ENCODE results near the gene EPS8L3.

EPS8L3 gene

DNA sequence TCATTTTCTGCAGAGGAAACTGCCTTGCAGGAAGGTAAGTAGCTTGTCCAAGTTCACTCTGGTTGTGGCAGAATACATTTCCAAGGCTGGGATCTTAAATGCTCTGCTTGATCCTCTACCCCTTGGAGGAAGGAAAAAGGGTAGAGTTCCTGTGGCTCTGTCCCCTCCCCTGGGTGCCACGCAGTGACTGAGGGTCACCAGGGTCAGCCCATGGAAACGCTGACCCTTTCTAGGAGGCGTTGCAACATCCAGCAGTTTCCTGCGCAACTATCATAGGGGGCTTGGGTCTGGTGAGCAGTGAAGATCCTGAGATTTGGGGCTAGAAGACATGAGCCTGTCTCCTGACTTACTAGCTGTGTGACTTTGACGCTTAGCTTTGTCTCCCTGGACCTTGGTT is 29.4 kb upstream of the EPS8L3 start:
- no peak for DNase-seq

DNA sequence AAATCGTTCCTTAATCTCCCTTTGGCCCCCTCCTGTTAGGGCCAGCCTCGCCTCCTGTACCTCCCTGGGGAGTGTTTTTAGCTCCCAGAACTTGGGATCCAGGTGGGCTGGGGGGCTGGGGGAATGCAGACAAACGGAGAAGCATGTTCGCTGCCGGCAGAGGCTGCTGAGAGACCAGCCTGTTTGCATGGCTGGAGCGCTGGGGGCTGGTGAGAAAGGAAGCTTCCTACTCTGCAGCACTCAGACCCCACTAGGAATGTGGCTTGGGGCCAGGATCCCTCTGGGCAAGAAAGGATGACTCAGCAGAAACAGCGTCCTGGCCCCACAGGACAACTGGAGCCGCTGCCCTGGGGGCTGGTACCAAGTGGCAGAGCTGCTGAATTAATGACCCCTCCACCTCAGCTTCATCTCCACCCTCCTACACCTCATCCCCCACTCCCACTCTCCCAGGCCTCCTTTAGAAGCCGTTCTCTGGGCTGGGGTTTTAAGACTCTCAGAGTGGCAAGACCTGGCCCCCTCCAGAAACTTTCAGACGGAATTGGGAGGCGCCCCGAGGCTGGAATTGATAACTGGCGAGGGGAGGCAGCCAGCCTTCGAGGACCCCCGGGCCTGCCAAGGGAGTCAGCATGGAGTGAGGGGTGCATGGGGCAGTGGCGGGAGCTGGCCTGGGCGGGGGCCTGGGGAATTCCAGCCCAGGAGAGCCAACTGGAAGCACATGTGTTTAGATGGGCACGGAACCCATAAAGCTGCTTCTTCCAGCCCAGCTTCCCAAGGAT is 28.5 kb upstream of the EPS8L3 start:
- DNase-seq, result no peak

DNA sequence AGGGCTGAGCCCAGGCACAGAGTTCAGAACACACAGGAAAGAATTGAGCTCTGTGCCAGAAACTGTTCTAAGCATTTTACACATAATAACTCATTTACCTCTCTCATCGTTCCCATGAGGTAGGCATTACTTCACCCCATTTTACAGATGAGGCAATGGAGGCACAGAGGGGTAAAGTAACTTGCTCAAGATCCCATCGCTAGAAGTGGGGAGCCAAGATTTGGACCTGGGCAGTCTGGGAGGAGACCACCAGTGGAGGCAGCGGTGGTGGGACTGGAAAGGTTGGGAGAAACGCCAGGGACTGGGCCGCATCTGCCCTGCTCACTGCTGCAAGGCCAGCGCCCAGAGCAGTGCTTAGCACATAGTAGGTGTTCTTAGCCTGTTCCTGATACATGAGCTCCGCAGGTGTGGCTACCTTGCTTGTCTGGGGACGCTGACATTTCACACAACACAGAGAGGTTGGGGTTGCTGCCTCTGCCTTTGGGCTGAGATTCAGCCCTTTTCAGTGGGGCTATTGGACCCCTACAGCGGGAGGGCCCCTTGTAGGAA is 27.8 kb upstream of the EPS8L3 start:
- no peak for DNase-seq

DNA sequence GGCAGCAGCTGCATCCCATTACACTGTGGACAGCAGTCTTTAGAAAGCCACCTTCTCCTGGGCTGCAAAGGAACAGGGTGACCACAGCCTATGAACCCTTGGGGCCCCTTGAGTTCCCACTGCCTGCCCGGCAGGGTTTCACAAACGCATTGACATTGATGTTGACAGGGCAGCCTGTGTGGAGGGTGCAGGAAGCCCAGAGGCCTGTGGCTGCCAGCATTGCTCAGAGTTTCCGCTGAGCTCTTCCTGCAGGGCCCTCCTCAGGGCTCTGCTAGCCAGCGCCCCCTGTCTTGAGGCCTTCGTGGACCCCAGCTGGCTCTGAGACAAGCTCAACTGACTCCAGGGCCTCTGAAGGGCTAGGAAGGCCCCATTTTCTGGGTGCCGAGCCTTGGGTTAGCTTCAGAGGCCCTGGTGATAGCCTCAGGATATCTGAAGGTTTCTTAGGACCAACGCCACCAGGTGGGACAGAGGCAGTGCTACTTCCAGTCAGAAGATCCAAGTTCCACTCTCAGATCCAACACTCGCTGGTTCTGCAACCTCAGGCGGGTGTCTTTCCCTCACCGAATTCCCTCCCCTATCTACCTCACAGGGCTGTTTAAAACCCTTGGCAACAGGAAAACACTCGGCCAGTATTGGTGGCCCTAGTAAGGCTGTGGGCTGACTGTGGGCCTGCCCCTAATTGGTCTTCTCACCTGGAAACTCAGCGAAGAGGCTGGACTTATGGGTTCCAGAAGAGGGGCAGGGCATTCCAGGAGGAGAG is 27.2 kb upstream of the EPS8L3 start:
- DNase-seq, result peak; percentile 78 to 80

DNA sequence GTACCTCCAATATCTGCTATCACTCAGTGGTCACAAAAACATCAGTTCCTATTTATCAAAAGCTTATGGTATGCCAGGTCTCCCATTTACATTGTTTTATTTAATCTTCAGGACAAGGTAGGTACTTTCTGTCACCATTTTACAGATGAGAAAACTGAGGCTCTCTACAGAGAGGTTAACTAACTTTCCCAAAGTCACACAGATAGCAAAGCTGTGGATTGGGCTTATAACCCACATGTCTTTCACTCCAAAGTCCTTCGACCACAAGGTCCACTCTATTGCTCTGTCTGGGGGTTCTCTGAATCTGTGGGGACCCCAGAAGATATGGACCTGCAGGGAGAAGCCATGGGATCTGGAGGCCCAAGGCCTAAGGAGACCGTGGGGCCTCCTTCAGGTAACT is 26.6 kb upstream of the EPS8L3 start:
- no peak for DNase-seq

DNA sequence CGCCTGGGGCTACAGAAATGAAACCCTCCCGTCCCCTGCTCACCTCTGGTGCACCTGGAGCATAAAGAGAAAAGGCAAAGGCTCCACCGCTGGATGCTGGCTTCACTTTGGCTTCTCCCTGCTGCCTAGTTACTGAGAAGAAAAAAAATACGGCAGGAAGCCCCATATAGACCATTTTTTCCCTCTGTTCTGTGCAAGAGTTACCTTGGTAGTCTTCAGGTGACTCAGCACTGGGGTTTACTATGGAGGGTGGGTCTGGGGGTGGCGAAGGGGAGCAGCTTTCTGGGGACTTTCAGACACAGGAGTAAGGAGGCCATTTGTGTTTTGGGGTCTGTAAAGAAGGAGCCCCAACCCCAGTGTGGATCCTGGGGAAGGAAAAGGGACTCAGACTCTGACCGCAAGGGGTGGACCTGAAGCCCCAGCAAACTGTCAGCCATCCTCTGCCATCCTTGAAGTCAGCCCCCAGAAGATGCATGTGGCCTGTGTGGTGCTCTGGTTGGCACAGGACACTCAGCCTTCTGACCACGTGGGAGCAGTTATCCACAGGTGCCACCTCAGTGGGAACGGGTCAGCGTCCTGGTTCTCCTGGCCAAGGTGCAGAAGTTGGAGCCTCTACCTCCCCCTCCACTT is 25.9 kb upstream of the EPS8L3 start:
- DNase-seq, result no peak

DNA sequence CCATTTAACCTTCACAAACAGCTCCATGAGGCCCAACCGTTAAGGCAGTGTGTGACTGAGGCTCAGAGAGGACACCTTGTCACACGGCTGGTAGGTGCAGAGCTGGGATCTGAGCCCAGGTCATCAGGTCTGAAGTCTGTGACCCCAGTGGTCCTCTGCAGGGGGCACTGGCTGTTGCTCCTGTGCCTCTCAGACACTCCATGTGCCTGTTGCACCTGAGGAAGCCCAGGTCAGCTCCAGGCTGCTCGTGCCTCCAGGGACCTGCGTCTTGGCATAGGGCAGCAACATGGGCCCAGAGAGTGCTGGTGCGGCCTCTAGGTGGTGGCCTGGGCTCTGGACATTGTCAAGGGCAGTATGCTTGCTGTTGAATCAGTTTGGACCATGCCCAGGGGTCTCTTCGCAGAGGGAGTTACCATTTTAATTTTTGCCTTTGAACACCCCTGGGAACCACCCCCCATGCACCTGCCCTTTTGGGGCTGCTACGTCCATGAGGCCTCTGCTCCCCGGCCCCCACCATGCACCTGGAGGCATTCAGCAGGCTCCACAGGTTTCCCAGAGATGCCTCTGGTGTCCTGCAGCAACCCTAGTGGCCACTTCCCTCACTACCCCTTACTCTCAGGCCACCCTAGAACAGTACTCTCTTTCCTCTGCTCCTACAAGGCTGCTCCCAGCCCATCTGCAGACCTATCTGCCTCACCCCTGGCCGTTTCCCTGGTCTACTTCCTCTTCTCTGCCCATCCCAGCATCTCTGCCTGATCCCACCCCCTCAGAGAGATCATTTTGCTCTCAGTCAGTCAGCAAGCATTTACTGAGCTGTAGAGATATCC is 25.2 kb upstream of the EPS8L3 start:
- no peak for DNase-seq

- peak in 1 of 2 donors; percentile 28 for DNase-seq
Measured at GRCh38 chr1:109787845-109788601, 24.3 kb upstream of the EPS8L3 start.

- DNase-seq, result no peak
Measured at GRCh38 chr1:109787211-109787844, 23.6 kb upstream of the EPS8L3 start.

- no peak for DNase-seq
Measured at GRCh38 chr1:109786531-109787021, 22.9 kb upstream of the EPS8L3 start.

GRCh38 chr1:109786112-109786480 is 22.4 kb upstream of the EPS8L3 start:
- DNase-seq, result no peak

- no peak for DNase-seq
Measured at GRCh38 chr1:109785446-109786111, 21.9 kb upstream of the EPS8L3 start.

DNA sequence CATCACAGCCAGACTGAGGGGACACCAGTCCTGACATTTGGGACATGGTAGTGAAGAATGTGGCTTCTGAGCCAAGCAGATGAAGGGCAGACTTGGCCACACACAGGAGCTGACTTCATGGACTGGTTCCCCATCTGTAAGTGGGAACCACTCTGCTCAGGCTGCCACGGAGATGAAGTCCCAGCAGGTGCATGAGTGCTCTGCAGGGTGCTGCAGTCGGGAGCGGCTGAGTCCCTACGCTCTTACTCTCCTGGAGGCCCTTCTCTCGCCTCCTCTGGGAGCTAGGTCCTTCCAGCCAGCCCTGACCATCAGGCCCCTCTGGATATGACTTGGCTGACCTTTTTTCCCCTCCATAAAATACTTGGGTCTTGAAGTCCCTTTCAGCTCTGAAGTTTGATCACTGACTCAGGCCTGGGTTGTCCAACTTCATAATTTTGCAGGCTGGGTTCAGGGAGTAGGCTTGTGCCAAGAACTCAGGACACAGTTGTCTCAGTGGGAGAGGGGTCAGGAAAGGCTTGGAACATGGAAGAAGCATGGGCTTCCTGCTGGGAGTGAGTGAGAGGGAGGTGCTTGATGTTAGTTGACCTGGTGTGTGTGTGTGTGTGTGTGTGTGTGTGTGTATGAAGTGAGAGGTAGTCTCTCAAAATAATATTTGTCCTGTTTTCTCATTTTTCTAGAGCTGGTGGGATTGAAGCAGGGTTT is 21.0 kb upstream of the EPS8L3 start:
- DNase-seq, result no peak

- DNase-seq, result no peak
Measured at GRCh38 chr1:109783436-109783835, 19.7 kb upstream of the EPS8L3 start.

GRCh38 chr1:109782927-109783326 is 19.2 kb upstream of the EPS8L3 start:
- DNase-seq, result no peak

GRCh38 chr1:109782514-109782913 is 18.8 kb upstream of the EPS8L3 start:
- no peak for DNase-seq

GRCh38 chr1:109781806-109782205 is 18.1 kb upstream of the EPS8L3 start:
- no peak for DNase-seq

- no peak for DNase-seq
Measured at GRCh38 chr1:109780982-109781381, 17.3 kb upstream of the EPS8L3 start.

DNA sequence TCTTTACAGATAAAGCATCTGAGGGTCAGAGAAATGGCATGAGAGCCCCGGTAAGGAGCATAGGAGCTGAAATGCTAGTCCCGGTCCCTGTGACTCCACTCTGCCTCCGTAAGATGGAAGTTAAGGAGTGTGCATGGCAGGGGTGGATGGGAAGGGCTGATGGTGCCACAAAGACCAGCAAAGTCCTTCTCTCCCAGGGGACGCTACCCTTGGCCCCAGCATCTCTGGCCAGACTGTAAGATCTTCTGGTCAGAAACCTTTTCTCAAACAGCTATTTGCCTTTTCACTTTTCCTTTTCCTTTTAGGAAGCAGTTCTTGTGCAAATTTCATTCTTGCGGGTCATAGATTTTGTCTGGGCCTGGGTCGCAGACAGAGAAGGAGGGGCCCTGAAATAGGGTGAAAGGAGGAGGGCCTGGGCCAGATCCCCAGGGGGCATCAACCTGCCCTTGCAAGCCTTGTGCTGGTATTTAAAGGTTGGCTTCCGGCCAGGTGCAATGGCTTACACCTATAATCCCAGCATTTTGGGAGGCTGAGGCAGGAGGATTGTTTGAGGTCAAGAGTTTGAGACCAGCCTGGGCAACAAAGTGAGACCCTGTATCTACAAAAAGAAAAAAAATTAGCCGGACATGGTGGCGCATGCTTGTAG is 14.4 kb upstream of the EPS8L3 start:
- DNase-seq, result no peak

DNA sequence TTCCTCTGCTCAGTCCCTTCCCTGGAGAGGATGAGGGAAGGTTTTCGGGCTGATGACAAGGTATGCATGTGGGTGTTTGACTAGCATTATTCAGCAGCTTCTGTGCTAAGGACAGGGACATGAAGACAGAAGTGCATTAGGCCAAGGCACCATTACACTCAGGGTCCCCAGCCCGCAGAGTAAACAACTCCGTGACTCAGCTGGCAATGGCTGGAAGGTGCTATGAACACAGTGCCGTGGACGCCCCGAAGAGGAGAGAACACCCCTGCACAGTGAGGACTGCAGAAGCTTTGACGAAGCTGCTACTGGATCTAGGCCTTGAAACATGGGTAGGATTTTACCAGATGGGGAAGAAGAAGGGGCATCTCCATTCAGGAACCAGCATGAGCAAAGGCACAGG is 13.7 kb upstream of the EPS8L3 start:
- no peak for DNase-seq

All from CD4-positive, alpha-beta T cell treated with Interleukin-1 beta for 1 hour (primary cell).